HG02884 (cell line): ENCODE data around the gene SCN5A.

ENCODE experiments used
- ATAC-seq: cut with Tn5 transposase; IDR thresholded peaks from one replicate; pipeline ENCODE4 v1.9.1; 2021; ENCODE audit warnings: mild to moderate bottlenecking, moderate library complexity; ENCODE audit not compliant: unreplicated experiment

The SCN5A gene

DNA sequence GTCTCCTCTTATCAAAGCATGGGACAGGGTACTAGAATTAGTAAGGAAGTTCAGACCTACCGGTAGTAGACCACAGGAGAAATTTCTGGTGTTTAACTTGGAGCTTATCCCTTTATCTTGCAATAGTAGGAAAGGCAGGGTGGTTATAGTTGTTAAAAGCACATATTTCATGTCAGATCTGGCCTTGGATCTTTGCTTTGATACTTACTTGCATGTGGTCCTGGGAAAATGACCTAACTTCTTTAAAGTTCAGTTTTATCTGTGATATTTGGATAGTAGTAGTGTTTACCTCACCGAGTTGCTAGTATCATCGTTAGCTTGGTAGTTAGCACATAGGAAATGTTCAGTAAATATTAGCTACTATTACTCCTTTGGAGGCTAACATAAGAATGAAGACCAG is 137.9 kb downstream of the SCN5A start:
- ATAC-seq, result no peak

DNA sequence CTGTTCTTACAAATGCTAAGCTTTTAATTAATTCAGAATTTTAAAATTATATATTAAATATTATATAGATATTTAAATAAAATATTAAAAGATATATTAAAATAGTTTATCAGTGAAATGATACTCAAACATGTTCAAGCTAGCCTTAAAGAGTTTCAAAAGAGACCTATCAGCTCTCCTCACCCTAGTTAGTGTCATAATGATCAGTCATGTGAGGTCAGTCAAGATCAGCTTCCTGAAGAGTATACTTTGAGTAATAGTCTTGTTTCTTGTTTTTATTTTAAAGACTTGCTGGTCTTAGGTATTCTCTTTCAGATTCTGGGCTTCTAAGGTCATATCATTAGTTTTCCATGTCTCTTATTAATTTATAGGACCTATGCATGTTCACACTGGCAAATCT is 138.9 kb downstream of the SCN5A start:
- no peak for ATAC-seq

GRCh38 chr3:38509732-38510131 is 139.8 kb downstream of the SCN5A start:
- ATAC-seq, result no peak

DNA sequence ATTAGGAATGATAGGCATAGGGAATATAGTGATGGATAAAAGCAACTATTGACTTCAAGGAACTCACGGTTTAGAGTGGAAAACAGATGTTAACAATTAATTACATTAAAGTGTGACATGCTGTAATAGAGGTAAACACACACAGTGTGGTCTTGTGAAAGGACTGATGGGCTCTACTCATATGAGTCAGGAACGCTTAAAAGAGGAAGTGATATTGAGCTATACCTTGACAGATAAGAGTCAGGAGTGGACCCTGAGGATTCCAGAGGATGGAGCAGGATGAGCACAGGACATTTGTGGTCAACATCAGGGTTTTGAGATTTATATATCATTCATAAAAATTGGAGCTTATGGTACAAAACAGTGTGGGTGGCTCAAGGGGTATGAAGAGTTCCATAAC is 142.4 kb downstream of the SCN5A start:
- peak; percentile 98 for ATAC-seq

DNA sequence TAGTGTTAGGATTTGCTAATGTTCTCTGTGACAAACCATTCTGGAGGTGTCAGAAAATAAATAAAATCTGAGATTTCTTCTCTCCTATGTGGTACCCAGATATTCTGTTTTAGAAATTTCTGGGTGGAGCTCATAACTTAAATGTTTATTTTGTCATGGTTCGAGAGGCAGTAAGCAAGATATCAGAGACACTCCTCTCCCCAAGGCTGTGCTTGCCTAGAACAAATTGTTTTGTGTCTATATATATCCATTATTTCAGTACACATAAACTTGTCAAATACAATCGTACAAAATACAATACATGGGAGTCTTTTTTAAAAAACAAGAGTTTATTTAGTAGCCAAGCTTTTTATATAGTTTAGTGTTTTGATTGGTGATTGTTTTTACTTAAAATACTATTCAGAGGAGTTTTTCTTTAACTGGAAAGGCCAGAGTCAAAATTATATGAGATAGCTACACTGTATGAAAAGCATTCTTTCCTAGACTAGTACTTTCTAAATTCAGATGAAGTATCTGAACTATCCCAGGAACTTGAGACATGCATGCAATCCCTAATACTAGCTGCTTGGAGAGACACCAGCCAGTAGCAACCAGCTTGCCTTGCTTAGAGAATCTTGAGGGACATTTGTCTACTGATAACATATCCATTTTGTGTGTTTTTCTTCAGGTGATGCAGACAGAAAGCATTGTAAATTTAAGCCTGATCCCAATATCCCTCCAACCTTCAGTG is 148.6 kb downstream of the SCN5A start:
- ATAC-seq, result no peak
